ENCODE results near the gene CHRNE. TPM values are rescaled to one million over a fixed set of nuclear protein-coding genes. Genes with fewer than 3 reads are reported as not detected.

Gene CHRNE
- total and polyA plus RNA-seq, 2 donors (not counting 1 experiment from before 2014, with no cell fraction given) = 0.99 to 4.7 TPM

GRCh38 chr17:4898927-4899326 is 4.0 kb downstream of the CHRNE start:
- Histone ChIP-seq H3K9me3 (ENCODE audit: control extremely low read depth in 1 of 3, control insufficient read depth in 2 of 3, insufficient read depth in 1 of 3, low read length in 2 of 3) (peaks cover 0 to 25% (median 0%) of the 10 kb centered on the region in 3 donors), H3K36me3 (replicated peaks in 1 of 2; ENCODE audit: control extremely low read depth in 1 of 2, control insufficient read depth in 1 of 2, extremely low read depth in 1 of 2, insufficient read depth in 2 of 2, low read length in 1 of 2) (peaks cover 0 to 31% of the 10 kb centered on the region in 2 experiments), H3K27me3 (replicated peaks in 1 of 4; ENCODE audit: control extremely low read depth in 1 of 4, control insufficient read depth in 3 of 4, insufficient read depth in 4 of 4, low read length in 3 of 4) (peaks cover 0 to 24% (median 10%) of the 10 kb centered on the region in 4 experiments), H3K27ac (ENCODE audit: low read length in 2 of 2) (no peak overlapping the region), H3K4me2 (replicated peaks; ENCODE audit: low read depth, low read length, poor library complexity, severe bottlenecking) (peak overlapping the region; percentile 98), H3K9ac (ENCODE audit: low read length) (peak overlapping the region; percentile 68), H4K20me1 (ENCODE audit: control insufficient read depth, insufficient read depth, low read length, poor library complexity, severe bottlenecking) (no peaks in the 10 kb centered on the region), H3K4me1 (ENCODE audit: control insufficient read depth in 2 of 2, insufficient read depth in 2 of 2, low read length in 2 of 2) (peaks cover 45 to 53% of the 10 kb centered on the region in 2 donors), H3K4me3 (ENCODE audit: control extremely low read depth in 1 of 5, extremely low read depth in 1 of 5, insufficient read depth in 1 of 5, low read depth in 2 of 5, low read length in 4 of 5) (peak overlapping the region in 4 of 5 experiments; percentile 50 to 73 (median 66)), H2AFZ (ENCODE audit: insufficient read depth, low read depth, low read length, poor library complexity, severe bottlenecking) (peak overlapping the region; percentile 69), H3K79me2 (ENCODE audit: control insufficient read depth, insufficient read depth, low read length) (no peaks in the 10 kb centered on the region)
- POLR2A ChIA-PET = interaction anchor here (0.9 to 2.1 kb wide), 4 partner anchors 10 to 166 kb away, joined by 3 to 9 read pairs (median 4); partner anchors contain the start of genes RNF167, SLC25A11 and SPAG7
- intact Hi-C loops (cut with micrococcal nuclease) = loop anchor here (1.0 kb wide), 2 partner anchors 68 to 179 kb away; partner anchors contain the start of genes SPAG7 and ZFP3
- Mint-ChIP-seq H3K4me1 (peaks cover 48% of the 10 kb centered on the region), H3K4me3 (peak overlapping the region; percentile 93), H3K27ac (no peak overlapping the region), H3K27me3 (peaks cover 4% of the 10 kb centered on the region), H3K9me3 (ENCODE audit: insufficient read depth) (no peaks in the 10 kb centered on the region)
- TF ChIP-seq EZH2 (IDR thresholded peaks at IDR 0.05; ENCODE audit: borderline replicate concordance, insufficient read depth, low read depth, low read length, poor library complexity, severe bottlenecking) = no peak
- no peak for TF ChIP-seq CTCF (IDR thresholded peaks at IDR 0.05)
- DNase-seq (no peak), ATAC-seq (ENCODE audit: low read depth) (no peak)
- WGBS (ENCODE audit: insufficient coverage) = 23% methylated on average over 34 of the region's 34 CpGs
- CTCF ChIA-PET = interaction anchor here (0.7 to 1.8 kb wide), 5 partner anchors 9 to 72 kb away, joined by 3 to 7 read pairs (median 4); no protein-coding TSS in a partner anchor

GRCh38 chr17:4898351-4898750 is 4.5 kb downstream of the CHRNE start:
- ATAC-seq (ENCODE audit: low read depth) (no peak), DNase-seq (no peak)
- Mint-ChIP-seq H3K27ac (peak overlapping the region; percentile 37), H3K4me3 (peak overlapping the region; percentile 80), H3K4me1 (peaks cover 44% of the 10 kb centered on the region), H3K9me3 (ENCODE audit: insufficient read depth) (no peaks in the 10 kb centered on the region), H3K27me3 (no peaks in the 10 kb centered on the region)
- TF ChIP-seq CTCF (IDR thresholded peaks at IDR 0.05) (no peak), EZH2 (IDR thresholded peaks at IDR 0.05; ENCODE audit: borderline replicate concordance, insufficient read depth, low read depth, low read length, poor library complexity, severe bottlenecking) (no peak)
- 95% methylated on average over 6 of the region's 8 CpGs for WGBS (ENCODE audit: insufficient coverage)
- no peak overlapping the region for H3K27ac ChIP-seq (ENCODE audit: low read length in 2 of 2)
- H3K4me3 ChIP-seq (ENCODE audit: control extremely low read depth in 1 of 5, extremely low read depth in 1 of 5, insufficient read depth in 1 of 5, low read depth in 2 of 5, low read length in 4 of 5) = peak overlapping the region in 1 of 5 experiments; percentile 66
- H2AFZ ChIP-seq (ENCODE audit: insufficient read depth, low read depth, low read length, poor library complexity, severe bottlenecking) = no peak overlapping the region
- peak overlapping the region; percentile 68 for H3K9ac ChIP-seq (ENCODE audit: low read length)
- no peaks in the 10 kb centered on the region for H3K79me2 ChIP-seq (ENCODE audit: control insufficient read depth, insufficient read depth, low read length)
- H3K9me3 ChIP-seq (ENCODE audit: control extremely low read depth in 1 of 3, control insufficient read depth in 2 of 3, insufficient read depth in 1 of 3, low read length in 2 of 3) = peaks cover 0 to 25% (median 0%) of the 10 kb centered on the region in 3 donors
- POLR2A ChIA-PET = no interaction called here
- H4K20me1 ChIP-seq (ENCODE audit: control insufficient read depth, insufficient read depth, low read length, poor library complexity, severe bottlenecking) = no peaks in the 10 kb centered on the region
- H3K27me3 ChIP-seq (replicated peaks in 1 of 4; ENCODE audit: control extremely low read depth in 1 of 4, control insufficient read depth in 3 of 4, insufficient read depth in 4 of 4, low read length in 3 of 4) = peaks cover 0 to 24% (median 10%) of the 10 kb centered on the region in 4 experiments
- peak overlapping the region; percentile 98 for H3K4me2 ChIP-seq (replicated peaks; ENCODE audit: low read depth, low read length, poor library complexity, severe bottlenecking)
- CTCF ChIA-PET = interaction anchor here (1.0 to 1.8 kb wide), 2 partner anchors 8 to 163 kb away, joined by 6 to 7 read pairs; no protein-coding TSS in a partner anchor
- H3K4me1 ChIP-seq (ENCODE audit: control insufficient read depth in 2 of 2, insufficient read depth in 2 of 2, low read length in 2 of 2) = peaks cover 43 to 48% of the 10 kb centered on the region in 2 donors
- intact Hi-C loops (cut with micrococcal nuclease) = no loop called here
- H3K36me3 ChIP-seq (replicated peaks in 1 of 2; ENCODE audit: control extremely low read depth in 1 of 2, control insufficient read depth in 1 of 2, extremely low read depth in 1 of 2, insufficient read depth in 2 of 2, low read length in 1 of 2) = peaks cover 0 to 36% of the 10 kb centered on the region in 2 experiments

Measured in B cell (primary cell).